Measurements from ENCODE around the gene TOPAZ1.

The TOPAZ1 gene

DNA sequence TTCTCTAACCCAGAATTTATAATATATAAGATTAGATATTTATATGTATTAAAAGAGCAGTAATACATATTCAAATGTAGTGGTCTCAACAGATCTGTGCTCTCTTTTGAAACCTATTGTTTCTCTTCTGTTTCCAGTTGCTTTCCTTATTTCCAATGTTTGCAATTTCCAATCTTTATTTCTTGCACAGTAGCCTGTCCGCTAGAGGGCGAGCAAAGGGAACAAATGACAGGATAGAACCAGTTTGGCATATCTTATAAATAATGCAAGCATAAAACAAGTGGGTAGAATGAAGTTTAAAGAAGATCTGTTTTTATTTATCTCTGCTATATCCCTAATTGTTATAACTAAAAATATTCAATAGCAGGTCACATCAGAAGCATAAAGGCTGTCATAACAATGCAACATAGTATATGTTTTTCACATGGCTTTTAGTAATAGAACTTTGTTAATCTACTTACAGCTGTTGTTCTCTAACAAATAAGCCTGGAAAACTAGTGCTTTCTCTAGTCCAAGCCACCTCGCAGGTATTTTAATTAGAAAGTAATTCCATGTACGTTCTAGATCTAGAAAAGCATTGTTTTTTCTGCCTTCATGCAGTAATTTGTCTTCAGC lies 81.8 kb downstream of the TOPAZ1 start:
- DNase-seq (ENCODE audit: low read depth in 2 of 2), result peak; percentile 77 to 82
- H3K4me3 ChIP-seq (replicated peaks in 1 of 2; ENCODE audit: low read depth in 2 of 2, low read length in 2 of 2), result no peak overlapping the region
- TF ChIP-seq CTCF (IDR thresholded peaks at IDR 0.05; ENCODE audit: low read depth, low read length), result peak; percentile 81

- DNase-seq (ENCODE audit: low read depth in 2 of 2), result no peak
- no peak for TF ChIP-seq CTCF (IDR thresholded peaks at IDR 0.05; ENCODE audit: low read depth, low read length)
- H3K4me3 ChIP-seq (replicated peaks in 1 of 2; ENCODE audit: low read depth in 2 of 2, low read length in 2 of 2), result no peak overlapping the region
Measured at GRCh38 chr3:44324584-44324983, 82.9 kb downstream of the TOPAZ1 start.

- TF ChIP-seq CTCF (IDR thresholded peaks at IDR 0.05; ENCODE audit: low read depth, low read length), result no peak
- DNase-seq (ENCODE audit: low read depth in 2 of 2), result peak; percentile 39 to 76
- H3K4me3 ChIP-seq (replicated peaks in 1 of 2; ENCODE audit: low read depth in 2 of 2, low read length in 2 of 2), result no peak overlapping the region
Measured at GRCh38 chr3:44326019-44326418, 84.3 kb downstream of the TOPAZ1 start.

DNA sequence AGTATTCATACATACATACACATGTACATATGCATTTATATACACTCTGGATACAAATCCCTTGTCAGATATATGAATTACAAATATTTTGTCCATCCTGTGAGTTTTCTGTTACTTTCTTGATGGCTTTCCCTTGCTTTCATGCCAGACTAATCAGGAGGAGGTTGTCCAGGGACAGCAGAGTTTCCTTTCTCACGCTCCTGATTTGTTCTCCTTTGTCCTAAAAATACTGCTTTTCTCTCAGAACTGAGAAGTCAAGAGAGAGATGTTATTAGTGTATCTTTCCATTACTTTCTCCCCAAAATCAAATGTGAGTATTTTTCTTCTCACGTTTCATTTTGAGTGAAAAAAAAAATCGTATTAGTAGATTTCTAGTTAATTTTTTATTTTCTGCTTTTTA lies 84.8 kb downstream of the TOPAZ1 start:
- no peak for DNase-seq (ENCODE audit: low read depth in 2 of 2)
- TF ChIP-seq CTCF (IDR thresholded peaks at IDR 0.05; ENCODE audit: low read depth, low read length), result no peak
- no peak overlapping the region for H3K4me3 ChIP-seq (replicated peaks in 1 of 2; ENCODE audit: low read depth in 2 of 2, low read length in 2 of 2)

GRCh38 chr3:44329946-44330345 lies 88.3 kb downstream of the TOPAZ1 start:
- DNase-seq (ENCODE audit: low read depth in 2 of 2), result no peak
- no peak for TF ChIP-seq CTCF (IDR thresholded peaks at IDR 0.05; ENCODE audit: low read depth, low read length)
- no peak overlapping the region for H3K4me3 ChIP-seq (replicated peaks in 1 of 2; ENCODE audit: low read depth in 2 of 2, low read length in 2 of 2)

DNA sequence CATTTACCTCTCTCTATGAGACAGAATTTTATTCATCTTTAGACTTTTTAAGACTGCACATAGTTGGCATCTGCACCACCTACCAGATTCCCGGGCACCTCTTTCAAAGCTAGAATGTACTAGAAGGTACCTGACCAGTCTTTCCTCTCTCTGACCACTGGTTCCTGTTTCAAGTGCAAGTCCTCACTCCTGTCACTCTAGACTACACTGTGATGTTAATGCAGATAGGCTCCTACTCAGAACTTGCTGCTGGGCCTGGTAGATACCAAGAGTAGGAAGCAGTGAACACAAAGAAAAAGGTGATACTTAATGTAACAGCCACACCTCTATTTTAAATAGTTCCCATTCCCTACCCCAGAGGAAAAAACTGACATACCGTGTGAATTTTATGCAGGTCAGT lies 88.8 kb downstream of the TOPAZ1 start:
- TF ChIP-seq CTCF (IDR thresholded peaks at IDR 0.05; ENCODE audit: low read depth, low read length), result no peak
- DNase-seq (ENCODE audit: low read depth in 2 of 2), result no peak
- H3K4me3 ChIP-seq (replicated peaks in 1 of 2; ENCODE audit: low read depth in 2 of 2, low read length in 2 of 2), result no peak overlapping the region

- TF ChIP-seq CTCF (IDR thresholded peaks at IDR 0.05; ENCODE audit: low read depth, low read length), result no peak
- DNase-seq (ENCODE audit: low read depth in 2 of 2), result no peak
- no peak overlapping the region for H3K4me3 ChIP-seq (replicated peaks in 1 of 2; ENCODE audit: low read depth in 2 of 2, low read length in 2 of 2)
Measured at GRCh38 chr3:44334326-44334725, 92.6 kb downstream of the TOPAZ1 start.
